HCT116 (cell line): Measurements from ENCODE around the gene PTX4. TPM values are rescaled to one million over a fixed set of nuclear protein-coding genes. Genes with fewer than 3 reads are reported as not detected.

ENCODE experiments used
- ATAC-seq: fragments of 200-7000 bp; cut with Tn5 transposase; 2 replicates; pipeline ENCODE4 v1.9.1; 2020; ENCODE audit warnings: mild to moderate bottlenecking, moderate library complexity
- BruUV-seq: library from RNA; stranded (reverse); fragments of 400-500 nt; replicated peaks from 2 replicates; lab custom pipeline; 2021; lab: Mats Ljungman, UMichigan
- CTCF ChIA-PET: fragments of 300-600 bp; sonication (Branson Sonifier 250); formaldehyde crosslinking; loops from one replicate; lab custom pipeline; 2021; ENCODE audit warnings: antibody characterized with exemption; lab: Charles Lee
- POLR2A ChIA-PET: fragments of 300-600, 350-600 bp; sonication (Branson Sonifier 250); formaldehyde crosslinking; loops from one replicate; lab custom pipeline; 2021; ENCODE audit warnings: antibody characterized with exemption; lab: Charles Lee
- RAD21 ChIA-PET, 2 experiments: fragments of 300-600 bp; sonication (Branson Sonifier 250); formaldehyde crosslinking; loops; one replicate each; lab custom pipeline; 2023; ENCODE audit warnings: low total read pairs in 2 of 2; ENCODE audit not compliant: uncharacterized antibody in 2 of 2, unreplicated experiment in 2 of 2, low non-redundant PET in 1 of 2; lab: Charles Lee
- DNase-seq: peaks from one replicate; pipeline ENCODE4 v3.0.0-alpha.2; 2010; ENCODE audit warnings: low read depth, low spot score
- H2AFZ ChIP-seq: fragments of 200-600 bp; shearing (Covaris generic), sonication (generic); 2 replicates; pipeline ENCODE4 v1.6.1; 2017; ENCODE audit warnings: low read depth, mixed run types, mixed read lengths, antibody characterized with exemption, low read length; ENCODE audit not compliant: poor library complexity, severe bottlenecking
- H3K27ac ChIP-seq: 2 replicates; pipeline ENCODE4 v1.5.1; 2012; ENCODE audit warnings: low read depth, low read length
- H3K27me3 ChIP-seq: fragments of 200-600 bp; sonication (generic); 2 replicates; pipeline ENCODE4 v1.6.1; 2016; ENCODE audit warnings: mixed run types, low read length, mixed read lengths; ENCODE audit not compliant: insufficient read depth
- H3K36me3 ChIP-seq, 2 experiments: fragments of 200-500 bp in 1 of 2; fragments of 200-600 bp in 1 of 2; sonication (Bioruptor generic) in 1 of 2; sonication (generic) in 1 of 2; 2 replicates each; pipeline versions ENCODE4 v1.5.1 to v1.6.1; 2014 to 2016; ENCODE audit warnings: low read length in 2 of 2, inconsistent platforms in 1 of 2, mixed read lengths in 1 of 2, mixed run types in 1 of 2; ENCODE audit not compliant: insufficient read depth in 2 of 2, control insufficient read depth in 1 of 2
- H3K4me1 ChIP-seq, 2 experiments: fragments of 200-600 bp in 1 of 2; sonication (generic) in 1 of 2; 2 replicates each; pipeline versions ENCODE4 v1.5.1 to v1.6.1; 2012 to 2017; ENCODE audit warnings: low read length in 2 of 2, inconsistent platforms in 1 of 2, mild to moderate bottlenecking in 1 of 2, mixed read lengths in 1 of 2, mixed run types in 1 of 2, moderate library complexity in 1 of 2; ENCODE audit not compliant: insufficient read depth in 2 of 2, control insufficient read depth in 1 of 2
- H3K4me2 ChIP-seq: fragments of 200-600 bp; sonication (generic); 2 replicates; pipeline ENCODE4 v1.6.1; 2017; ENCODE audit warnings: mixed run types, low read length, mixed read lengths
- H3K4me3 ChIP-seq, 2 experiments: fragments of 200-600 bp in 1 of 2; sonication (generic) in 1 of 2; replicated peaks in 1 of 2; 2 replicates each; pipeline ENCODE4 v1.5.1; 2011 to 2016; ENCODE audit warnings: low read length in 2 of 2, control low read depth in 1 of 2, low read depth in 1 of 2, mild to moderate bottlenecking in 1 of 2, mixed read lengths in 1 of 2, mixed run types in 1 of 2
- H3K79me2 ChIP-seq: fragments of 200-600 bp; sonication (generic); 2 replicates; pipeline ENCODE4 v1.6.1; 2017; ENCODE audit warnings: mild to moderate bottlenecking, mixed run types, low read length, moderate library complexity, mixed read lengths; ENCODE audit not compliant: insufficient read depth
- H3K9ac ChIP-seq: fragments of 200-600 bp; sonication (generic); 2 replicates; pipeline ENCODE4 v1.6.1; 2016; ENCODE audit warnings: low read length, mixed read lengths
- H3K9me2 ChIP-seq: fragments of 200-600 bp; sonication (generic), shearing (Covaris generic); 2 replicates; pipeline ENCODE4 v1.6.1; 2017; ENCODE audit warnings: mixed run types, mild to moderate bottlenecking, moderate library complexity; ENCODE audit not compliant: insufficient read depth
- H3K9me3 ChIP-seq, 2 experiments: fragments of 200-500 bp in 1 of 2; fragments of 200-600 bp in 1 of 2; sonication (Bioruptor generic) in 1 of 2; sonication (generic) in 1 of 2; 2 replicates each; pipeline ENCODE4 v1.6.1; 2014 to 2017; ENCODE audit warnings: low read length in 2 of 2, mixed read lengths in 2 of 2, inconsistent platforms in 1 of 2, low read depth in 1 of 2, mild to moderate bottlenecking in 1 of 2, mixed run types in 1 of 2, moderate library complexity in 1 of 2; ENCODE audit not compliant: control insufficient read depth in 1 of 2, insufficient read depth in 1 of 2
- H4K20me1 ChIP-seq: fragments of 200-600 bp; sonication (generic), shearing (Covaris generic); 2 replicates; pipeline ENCODE4 v1.6.1; 2017; ENCODE audit warnings: mixed run types, mild to moderate bottlenecking, moderate library complexity; ENCODE audit not compliant: insufficient read depth
- CBX3 ChIP-seq: IDR thresholded peaks from 2 replicates; pipeline ENCODE4 v1.6.1; 2012; ENCODE audit warnings: low read depth
- CTCF ChIP-seq, 3 experiments: fragments of 200-600 bp in 1 of 3; sonication (generic) in 1 of 3; IDR thresholded peaks in 2 of 3; conservative IDR thresholded peaks in 1 of 3; 2 replicates each; pipeline ENCODE4 v1.5.1; 2012 to 2017; ENCODE audit warnings: low read depth in 2 of 3, low read length in 2 of 3, antibody characterized with exemption in 1 of 3, borderline replicate concordance in 1 of 3, control low read depth in 1 of 3, mild to moderate bottlenecking in 1 of 3, mixed read lengths in 1 of 3, mixed run types in 1 of 3, moderate library complexity in 1 of 3; ENCODE audit not compliant: insufficient read depth in 1 of 3
- EGR1 ChIP-seq: IDR thresholded peaks from 2 replicates; pipeline ENCODE4 v1.6.1; 2012; ENCODE audit warnings: low read depth
- ELF1 ChIP-seq: IDR thresholded peaks from 2 replicates; pipeline ENCODE4 v1.6.1; 2012; ENCODE audit warnings: low read depth, borderline replicate concordance
- EZH2 ChIP-seq: fragments of 200-600 bp; sonication (generic); IDR thresholded peaks from 2 replicates; pipeline ENCODE4 v1.6.1; 2017; ENCODE audit warnings: antibody characterized with exemption, mixed run types
- EZH2phosphoT487 ChIP-seq: fragments of 200-600 bp; IDR thresholded peaks from 2 replicates; pipeline ENCODE4 v1.6.1; 2018; ENCODE audit warnings: antibody characterized with exemption, borderline replicate concordance
- FOSL1 ChIP-seq: IDR thresholded peaks from 2 replicates; pipeline ENCODE4 v1.6.1; 2012; ENCODE audit warnings: low read depth
- JUND ChIP-seq: IDR thresholded peaks from 2 replicates; pipeline ENCODE4 v1.6.1; 2012
- MAX ChIP-seq: IDR thresholded peaks from 2 replicates; pipeline ENCODE4 v1.6.1; 2012
- REST ChIP-seq: IDR thresholded peaks from 2 replicates; pipeline ENCODE4 v1.6.1; 2012; ENCODE audit warnings: low read depth
- SIN3A ChIP-seq: IDR thresholded peaks from 2 replicates; pipeline ENCODE4 v1.6.1; 2012; ENCODE audit warnings: low read depth
- SP1 ChIP-seq: IDR thresholded peaks from 2 replicates; pipeline ENCODE4 v1.6.1; 2012; ENCODE audit warnings: low read depth
- YY1 ChIP-seq: IDR thresholded peaks from 2 replicates; pipeline ENCODE4 v1.6.1; 2011; ENCODE audit warnings: low read length, low read depth, moderate library complexity, mild to moderate bottlenecking; ENCODE audit not compliant: insufficient replicate concordance; ENCODE audit errors: extremely low read depth
- ZFX ChIP-seq: fragments of 450-650 bp; IDR thresholded peaks from 2 replicates; pipeline ENCODE4 v1.6.1; 2017
- ZNF274 ChIP-seq: fragments of 200-500 bp; sonication (Bioruptor generic); IDR thresholded peaks from 2 replicates; pipeline ENCODE4 v1.6.1; 2014; ENCODE audit warnings: mild to moderate bottlenecking, low read depth, low read length, inconsistent platforms
- intact Hi-C: fragments of 100-400 bp; cut with micrococcal nuclease; formaldehyde crosslinking; loops from 2 replicates; pipeline ENCODE4 v1.10.0; 2022
- total RNA-seq: library from RNA; stranded (reverse); gene quantifications from one replicate; pipeline ENCODE4 v1.2.1, GENCODE V29; 2021; ENCODE audit not compliant: unreplicated experiment

PTX4 gene
- total RNA-seq, 1 experiment from 2014 or later: not detected

GRCh38 chr16:1446296-1447080 is 42.3 kb downstream of the PTX4 start:
- Histone ChIP-seq H4K20me1 (no peaks in the 10 kb centered on the region), H3K4me2 (no peak overlapping the region), H3K9ac (no peak overlapping the region), H3K36me3 (no peaks in the 10 kb centered on the region; a peak in 1 of 4 replicates), H3K79me2 (no peaks in the 10 kb centered on the region), H3K9me3 (no peaks in the 10 kb centered on the region), H3K4me3 (no peak overlapping the region), H3K27me3 (no peaks in the 10 kb centered on the region), H2AFZ (no peak overlapping the region), H3K9me2 (no peaks in the 10 kb centered on the region), H3K4me1 (no peaks in the 10 kb centered on the region), H3K27ac (no peak overlapping the region)
- no peak for TF ChIP-seq EZH2phosphoT487
- TF ChIP-seq FOSL1: no peak
- no peak for TF ChIP-seq REST
- TF ChIP-seq CTCF (IDR thresholded peaks at IDR 0.05 in 2 of 3, conservative IDR thresholded peaks at IDR 0.05 in 1 of 3; ENCODE audit: borderline replicate concordance in 1 of 3, insufficient read depth in 1 of 3, low read depth in 2 of 3, low read length in 2 of 3): no peak
- no peak for TF ChIP-seq MAX
- TF ChIP-seq ZFX: no peak
- TF ChIP-seq CBX3: no peak
- no peak for TF ChIP-seq JUND
- TF ChIP-seq SIN3A: no peak
- no peak for TF ChIP-seq SP1
- no peak for TF ChIP-seq ELF1
- no peak for TF ChIP-seq EZH2
- TF ChIP-seq ZNF274: no peak
- TF ChIP-seq YY1: no peak
- no peak for TF ChIP-seq EGR1
- no peak for ATAC-seq
- CTCF ChIA-PET: no interaction called here
- RAD21 ChIA-PET: no interaction called here
- BruUV-seq: no TSS peak
- intact Hi-C loops: no loop called here
- DNase-seq: no peak
- POLR2A ChIA-PET: no interaction called here
